Activated naive CD8-positive, alpha-beta T cell treated with anti-CD3 and anti-CD28 coated beads, Interleukin-2, amount 10 ng/mL, durations not matched to agents 7 days and 5 days (primary cell): ENCODE measurements around the gene TRMT6. TPM values are rescaled to one million over a fixed set of nuclear protein-coding genes. Genes with fewer than 3 reads are reported as not detected.

Experiments used
- ATAC-seq: fragments of 150-1000 bp; cut with Tn5 transposase; one replicate; pipeline ENCODE4 v1.10.0; 2021; ENCODE audit warnings: low read depth, moderate library complexity
- POLR2A ChIA-PET: fragments of 350-600 bp; sonication (Branson Sonifier 250); formaldehyde crosslinking; loops from one replicate; lab custom pipeline; 2021; ENCODE audit warnings: antibody characterized with exemption; lab: Charles Lee
- DNase-seq: peaks from one replicate; pipeline ENCODE4 v3.0.0; 2021
- H3K27ac Mint-ChIP-seq: one replicate; pipeline ENCODE4 v1.8.0; 2022; ENCODE audit warnings: mild to moderate bottlenecking, mixed read lengths
- H3K27me3 Mint-ChIP-seq: one replicate; pipeline ENCODE4 v1.8.0; 2022; ENCODE audit warnings: mild to moderate bottlenecking, moderate library complexity, mixed read lengths
- H3K36me3 Mint-ChIP-seq: one replicate; pipeline ENCODE4 v1.8.0; 2021; ENCODE audit warnings: mild to moderate bottlenecking, mixed read lengths
- H3K4me1 Mint-ChIP-seq: one replicate; pipeline ENCODE4 v1.8.0; 2021; ENCODE audit warnings: mixed read lengths
- H3K4me3 Mint-ChIP-seq: one replicate; pipeline ENCODE4 v1.8.0; 2022; ENCODE audit warnings: mild to moderate bottlenecking, moderate library complexity, mixed read lengths
- H3K9me3 Mint-ChIP-seq: one replicate; pipeline ENCODE4 v1.8.0; 2021; ENCODE audit warnings: mixed read lengths
- total RNA-seq, 2 experiments: library from RNA; stranded (reverse); gene quantifications; one replicate each; pipeline ENCODE4 v1.2.3, GENCODE V29; 2021

TRMT6 gene
- total RNA-seq, 2 experiments from 2014 or later: 14.7 to 15.1 TPM

- H3K4me1 Mint-ChIP-seq: peaks cover 3% of the 10 kb centered on the region
- no peaks in the 10 kb centered on the region for H3K27me3 Mint-ChIP-seq
- H3K36me3 Mint-ChIP-seq: peaks cover 8% of the 10 kb centered on the region
- POLR2A ChIA-PET: interaction anchor here (0.7 kb wide), 1 partner anchor 67 kb away, joined by 3 read pairs; no protein-coding TSS in a partner anchor
- H3K27ac Mint-ChIP-seq: no peak overlapping the region
- ATAC-seq (no peak), DNase-seq (no peak)
- H3K4me3 Mint-ChIP-seq: no peak overlapping the region
- H3K9me3 Mint-ChIP-seq: no peaks in the 10 kb centered on the region
These were observed 14.9 kb downstream of the TRMT6 start for GRCh38 chr20:5935384-5935783.

GRCh38 chr20:5933802-5934436 is 16.4 kb downstream of the TRMT6 start:
- Mint-ChIP-seq H3K36me3 (peaks cover 2% of the 10 kb centered on the region), H3K27me3 (peaks cover 6% of the 10 kb centered on the region), H3K4me3 (no peak overlapping the region), H3K9me3 (no peaks in the 10 kb centered on the region), H3K27ac (no peak overlapping the region), H3K4me1 (peaks cover 3% of the 10 kb centered on the region)
- POLR2A ChIA-PET: no interaction called here
- peak; percentile 52 for ATAC-seq
- no peak for DNase-seq

DNA sequence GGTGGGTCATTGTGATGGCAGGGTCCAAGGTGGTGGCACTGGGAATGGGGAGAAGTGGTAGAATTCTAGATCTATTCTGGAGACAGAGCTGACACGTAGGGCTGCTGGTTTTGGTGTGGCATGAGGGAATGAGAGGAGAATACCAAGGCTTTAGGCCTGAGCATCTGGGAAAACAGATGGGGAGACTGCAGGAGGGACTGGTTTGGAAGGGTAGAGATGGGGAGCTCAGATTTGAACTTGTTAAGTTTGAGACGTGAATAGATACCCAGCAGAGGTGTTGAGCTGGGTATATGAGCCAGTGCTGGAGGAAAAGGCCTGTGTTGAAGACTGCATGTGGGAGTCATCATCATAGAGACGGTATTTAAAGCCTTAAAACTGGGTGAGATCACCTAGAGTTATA is 17.5 kb downstream of the TRMT6 start:
- H3K4me1 Mint-ChIP-seq: peaks cover 3% of the 10 kb centered on the region
- DNase-seq (no peak), ATAC-seq (no peak)
- H3K36me3 Mint-ChIP-seq: no peaks in the 10 kb centered on the region
- H3K27me3 Mint-ChIP-seq: peaks cover 6% of the 10 kb centered on the region
- no peaks in the 10 kb centered on the region for H3K9me3 Mint-ChIP-seq
- no peak overlapping the region for H3K4me3 Mint-ChIP-seq
- POLR2A ChIA-PET: no interaction called here
- H3K27ac Mint-ChIP-seq: no peak overlapping the region

GRCh38 chr20:5931411-5931810 is 18.9 kb downstream of the TRMT6 start:
- ATAC-seq: no peak
- Mint-ChIP-seq H3K27me3 (peaks cover 12% of the 10 kb centered on the region), H3K9me3 (no peaks in the 10 kb centered on the region), H3K27ac (no peak overlapping the region), H3K4me1 (peaks cover 3% of the 10 kb centered on the region), H3K36me3 (no peaks in the 10 kb centered on the region), H3K4me3 (no peak overlapping the region)
- POLR2A ChIA-PET: no interaction called here
- DNase-seq: no peak

DNA sequence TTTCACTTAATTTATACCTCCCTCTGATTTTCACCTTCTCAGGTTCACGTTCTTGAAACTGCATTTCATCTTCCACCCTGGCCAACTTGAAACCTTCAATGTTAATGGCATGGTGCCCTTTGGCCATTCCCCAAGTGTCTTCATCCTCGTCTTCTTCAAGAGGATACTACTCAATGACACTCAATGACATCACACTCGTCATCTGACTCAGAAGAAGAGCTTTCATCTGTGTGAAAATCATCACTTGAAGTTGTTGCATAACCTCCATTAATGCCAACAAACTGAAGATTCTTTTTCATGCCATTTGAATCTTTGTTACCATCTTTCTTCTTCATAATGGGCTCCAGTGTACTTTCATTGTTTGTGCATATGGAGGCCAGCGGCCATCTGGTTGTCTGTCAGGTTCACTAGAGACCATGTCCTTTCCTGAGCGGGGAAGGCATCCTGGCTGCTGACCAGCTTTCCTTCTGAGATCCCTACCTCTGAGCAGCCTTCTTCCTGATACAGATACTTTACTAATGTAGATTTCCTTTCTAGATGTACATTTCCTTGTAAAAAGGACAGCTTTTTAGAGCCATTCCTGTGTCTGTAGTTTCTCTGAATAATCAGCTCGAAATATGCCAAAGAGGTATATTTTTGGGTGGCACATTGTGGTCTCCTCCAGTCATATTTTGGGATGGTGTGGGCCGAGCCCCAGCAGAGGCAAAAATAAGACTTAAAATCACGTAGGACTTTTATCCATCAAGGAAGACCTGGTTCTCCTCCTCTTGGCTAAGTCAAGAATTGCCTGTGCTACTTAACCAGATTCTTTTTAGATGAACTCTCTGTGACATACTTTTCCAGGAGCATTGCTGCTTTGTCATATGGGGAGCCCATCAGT is 21.3 kb downstream of the TRMT6 start:
- H3K27ac Mint-ChIP-seq: no peak overlapping the region
- H3K27me3 Mint-ChIP-seq: peaks cover 22% of the 10 kb centered on the region
- H3K36me3 Mint-ChIP-seq: no peaks in the 10 kb centered on the region
- no peaks in the 10 kb centered on the region for H3K9me3 Mint-ChIP-seq
- no peak for DNase-seq
- peaks cover 3% of the 10 kb centered on the region for H3K4me1 Mint-ChIP-seq
- POLR2A ChIA-PET: no interaction called here
- no peak for ATAC-seq
- H3K4me3 Mint-ChIP-seq: no peak overlapping the region

GRCh38 chr20:5927749-5928462 is 22.4 kb downstream of the TRMT6 start:
- POLR2A ChIA-PET: no interaction called here
- Mint-ChIP-seq H3K4me3 (no peak overlapping the region), H3K27ac (no peak overlapping the region), H3K27me3 (peaks cover 28% of the 10 kb centered on the region), H3K36me3 (no peaks in the 10 kb centered on the region), H3K9me3 (no peaks in the 10 kb centered on the region), H3K4me1 (no peaks in the 10 kb centered on the region)
- ATAC-seq (no peak), DNase-seq (no peak)

GRCh38 chr20:5925551-5925950 is 24.8 kb downstream of the TRMT6 start:
- Mint-ChIP-seq H3K4me3 (no peak overlapping the region), H3K36me3 (no peaks in the 10 kb centered on the region), H3K4me1 (no peaks in the 10 kb centered on the region), H3K27ac (no peak overlapping the region), H3K27me3 (peaks cover 31% of the 10 kb centered on the region), H3K9me3 (no peaks in the 10 kb centered on the region)
- ATAC-seq (no peak), DNase-seq (no peak)
- POLR2A ChIA-PET: no interaction called here

DNA sequence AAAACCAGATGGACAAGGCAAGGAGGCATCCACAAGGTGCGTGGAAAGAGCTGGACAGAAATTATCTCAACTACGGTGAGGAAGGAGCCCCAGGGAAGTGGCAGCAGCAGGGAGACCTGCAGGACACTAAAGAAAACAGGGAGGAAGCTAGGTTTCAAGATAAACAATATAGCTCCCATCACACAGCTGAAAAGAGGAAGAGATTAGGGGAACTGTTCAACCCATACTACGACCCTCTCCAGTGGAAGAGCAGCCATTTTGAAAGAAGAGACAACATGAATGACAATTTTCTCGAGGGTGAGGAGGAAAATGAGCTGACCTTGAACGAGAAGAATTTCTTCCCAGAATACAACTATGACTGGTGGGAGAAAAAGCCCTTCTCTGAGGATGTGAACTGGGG is 26.8 kb downstream of the TRMT6 start:
- H3K4me3 Mint-ChIP-seq: no peak overlapping the region
- peaks cover 12% of the 10 kb centered on the region for H3K4me1 Mint-ChIP-seq
- no peak for ATAC-seq
- no peak for DNase-seq
- POLR2A ChIA-PET: no interaction called here
- no peaks in the 10 kb centered on the region for H3K9me3 Mint-ChIP-seq
- H3K27me3 Mint-ChIP-seq: peaks cover 25% of the 10 kb centered on the region
- no peak overlapping the region for H3K27ac Mint-ChIP-seq
- H3K36me3 Mint-ChIP-seq: no peaks in the 10 kb centered on the region

GRCh38 chr20:5920581-5920980 is 29.8 kb downstream of the TRMT6 start:
- Mint-ChIP-seq H3K36me3 (no peaks in the 10 kb centered on the region), H3K4me1 (peaks cover 12% of the 10 kb centered on the region), H3K4me3 (no peak overlapping the region), H3K27me3 (peaks cover 28% of the 10 kb centered on the region), H3K9me3 (no peaks in the 10 kb centered on the region), H3K27ac (no peak overlapping the region)
- no peak for DNase-seq
- POLR2A ChIA-PET: no interaction called here
- ATAC-seq: no peak

DNA sequence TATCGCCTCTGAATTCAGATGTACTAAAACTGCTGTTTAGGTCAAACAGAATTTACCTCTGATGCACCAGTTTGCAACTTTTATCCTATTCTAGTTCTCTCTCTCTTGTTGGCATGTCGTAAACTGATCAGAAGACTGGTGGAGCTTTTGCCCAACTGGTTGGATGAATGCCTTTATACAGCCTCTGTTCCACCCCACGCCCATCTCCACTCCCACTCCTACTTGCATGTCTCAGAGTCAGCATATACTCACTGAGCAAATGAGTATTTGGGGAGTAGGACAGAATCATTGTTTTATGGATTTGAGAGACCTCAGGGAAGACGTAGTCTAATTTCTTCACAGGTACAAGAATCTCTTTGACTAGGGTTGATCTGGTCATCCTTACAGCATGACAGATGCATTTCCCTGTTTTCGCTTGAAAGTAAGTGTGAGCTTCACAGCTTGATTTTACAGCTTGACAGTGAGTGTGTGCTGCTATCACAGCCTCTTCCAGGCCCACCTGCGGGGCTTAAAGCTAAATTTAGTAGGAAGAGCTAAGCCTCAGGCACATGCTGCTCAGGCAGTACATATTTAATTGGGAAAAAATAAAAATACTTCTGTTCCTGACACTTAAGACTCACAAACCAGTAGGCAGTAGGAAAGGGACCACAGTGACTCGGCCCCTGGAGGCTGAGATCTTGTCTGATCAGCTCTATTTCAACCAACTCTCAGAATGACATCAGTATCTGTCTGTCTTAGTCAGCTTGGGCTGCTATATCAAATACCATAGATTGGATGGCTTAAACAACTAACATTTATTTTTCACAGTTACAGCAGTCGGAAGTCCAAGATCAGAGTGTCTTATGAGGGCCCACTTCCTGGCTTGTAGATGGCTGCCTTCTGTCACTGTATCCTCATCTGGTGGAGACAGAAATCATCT is 30.4 kb downstream of the TRMT6 start:
- peaks cover 12% of the 10 kb centered on the region for H3K4me1 Mint-ChIP-seq
- no peaks in the 10 kb centered on the region for H3K36me3 Mint-ChIP-seq
- ATAC-seq (no peak), DNase-seq (no peak)
- no peak overlapping the region for H3K4me3 Mint-ChIP-seq
- peaks cover 24% of the 10 kb centered on the region for H3K27me3 Mint-ChIP-seq
- POLR2A ChIA-PET: no interaction called here
- no peaks in the 10 kb centered on the region for H3K9me3 Mint-ChIP-seq
- no peak overlapping the region for H3K27ac Mint-ChIP-seq

- H3K27me3 Mint-ChIP-seq: peaks cover 30% of the 10 kb centered on the region
- no peaks in the 10 kb centered on the region for H3K36me3 Mint-ChIP-seq
- POLR2A ChIA-PET: no interaction called here
- H3K9me3 Mint-ChIP-seq: no peaks in the 10 kb centered on the region
- H3K4me3 Mint-ChIP-seq: no peak overlapping the region
- peak; percentile 88 for ATAC-seq
- no peak for DNase-seq
- H3K27ac Mint-ChIP-seq: no peak overlapping the region
- peaks cover 12% of the 10 kb centered on the region for H3K4me1 Mint-ChIP-seq
These were observed 31.3 kb downstream of the TRMT6 start for GRCh38 chr20:5918856-5919625.

- no peak overlapping the region for H3K4me3 Mint-ChIP-seq
- ATAC-seq (no peak), DNase-seq (no peak)
- H3K4me1 Mint-ChIP-seq: peaks cover 13% of the 10 kb centered on the region
- no peaks in the 10 kb centered on the region for H3K9me3 Mint-ChIP-seq
- H3K27me3 Mint-ChIP-seq: peaks cover 54% of the 10 kb centered on the region
- POLR2A ChIA-PET: no interaction called here
- H3K36me3 Mint-ChIP-seq: no peaks in the 10 kb centered on the region
- H3K27ac Mint-ChIP-seq: no peak overlapping the region
These were observed 35.5 kb downstream of the TRMT6 start for GRCh38 chr20:5914859-5915258.
